HG02642 (cell line): Measurements from ENCODE around the gene ZBTB49.
"Not testable (repeated sequence)": the region's sequence is repeated elsewhere in the genome, so short reads cannot be mapped to it uniquely, and the experiment has no call there.

Experiments used
- ATAC-seq: cut with Tn5 transposase; IDR thresholded peaks from one replicate; pipeline ENCODE4 v1.9.1; 2021; ENCODE audit warnings: mild to moderate bottlenecking; ENCODE audit not compliant: unreplicated experiment, poor library complexity

The ZBTB49 gene, protein sequence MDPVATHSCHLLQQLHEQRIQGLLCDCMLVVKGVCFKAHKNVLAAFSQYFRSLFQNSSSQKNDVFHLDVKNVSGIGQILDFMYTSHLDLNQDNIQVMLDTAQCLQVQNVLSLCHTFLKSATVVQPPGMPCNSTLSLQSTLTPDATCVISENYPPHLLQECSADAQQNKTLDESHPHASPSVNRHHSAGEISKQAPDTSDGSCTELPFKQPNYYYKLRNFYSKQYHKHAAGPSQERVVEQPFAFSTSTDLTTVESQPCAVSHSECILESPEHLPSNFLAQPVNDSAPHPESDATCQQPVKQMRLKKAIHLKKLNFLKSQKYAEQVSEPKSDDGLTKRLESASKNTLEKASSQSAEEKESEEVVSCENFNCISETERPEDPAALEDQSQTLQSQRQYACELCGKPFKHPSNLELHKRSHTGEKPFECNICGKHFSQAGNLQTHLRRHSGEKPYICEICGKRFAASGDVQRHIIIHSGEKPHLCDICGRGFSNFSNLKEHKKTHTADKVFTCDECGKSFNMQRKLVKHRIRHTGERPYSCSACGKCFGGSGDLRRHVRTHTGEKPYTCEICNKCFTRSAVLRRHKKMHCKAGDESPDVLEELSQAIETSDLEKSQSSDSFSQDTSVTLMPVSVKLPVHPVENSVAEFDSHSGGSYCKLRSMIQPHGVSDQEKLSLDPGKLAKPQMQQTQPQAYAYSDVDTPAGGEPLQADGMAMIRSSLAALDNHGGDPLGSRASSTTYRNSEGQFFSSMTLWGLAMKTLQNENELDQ

DNA sequence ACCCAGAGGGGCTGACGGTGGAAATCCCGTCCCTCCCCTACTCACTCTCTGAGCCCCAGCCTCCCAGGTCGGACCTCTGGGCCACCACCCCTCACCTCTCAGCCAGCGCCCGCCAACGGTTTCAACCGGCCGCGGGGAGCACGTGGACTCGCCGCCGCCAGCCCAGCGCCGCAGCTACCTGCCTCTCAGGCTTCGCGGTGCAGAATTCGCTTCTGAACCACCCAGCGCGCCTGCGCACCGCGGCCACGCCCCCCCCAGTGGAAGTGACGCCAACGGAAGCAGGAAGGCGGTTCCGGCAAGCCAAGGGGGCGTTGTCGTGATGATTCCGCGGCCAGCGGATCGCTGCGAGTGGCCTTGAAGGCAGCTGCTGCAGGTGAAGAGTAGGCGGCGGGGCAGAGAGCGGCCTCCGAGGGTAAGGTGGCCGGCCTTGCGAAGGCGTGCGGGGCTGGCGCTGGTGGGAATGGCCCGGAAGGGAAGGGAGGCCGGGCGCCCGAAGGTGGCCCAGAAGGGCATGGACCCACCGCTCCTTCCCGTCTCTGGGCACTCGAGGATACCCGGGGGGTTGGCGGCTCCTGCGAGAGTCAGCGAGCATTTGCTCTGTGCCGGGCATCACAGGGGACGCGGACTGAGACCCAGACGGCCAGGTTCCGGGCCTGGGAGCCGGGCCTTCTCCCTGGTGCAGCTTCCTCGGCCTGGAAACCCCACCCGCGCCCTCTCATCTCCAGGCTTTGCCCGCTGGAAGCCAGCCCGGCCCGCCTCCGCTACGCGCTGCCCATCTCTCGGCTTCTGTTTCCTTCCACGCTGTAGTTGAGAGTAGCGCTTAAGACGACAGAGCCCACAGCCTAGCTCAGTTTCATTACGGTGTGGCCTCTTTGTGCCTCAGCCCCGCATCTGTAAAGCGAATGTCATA, at the start of gene ZBTB49, which contains the start of gene LYAR:
Gene ZBTB49 (plus strand): TSS at position 311 of the 910 bp plus-strand sequence. CDS start 9,695 bp downstream, outside the sequence.
Gene LYAR (minus strand): TSS at position 214 of the 910 bp plus-strand sequence. CDS start 6,412 bp downstream, outside the sequence.
- peak; percentile 91 for ATAC-seq

DNA sequence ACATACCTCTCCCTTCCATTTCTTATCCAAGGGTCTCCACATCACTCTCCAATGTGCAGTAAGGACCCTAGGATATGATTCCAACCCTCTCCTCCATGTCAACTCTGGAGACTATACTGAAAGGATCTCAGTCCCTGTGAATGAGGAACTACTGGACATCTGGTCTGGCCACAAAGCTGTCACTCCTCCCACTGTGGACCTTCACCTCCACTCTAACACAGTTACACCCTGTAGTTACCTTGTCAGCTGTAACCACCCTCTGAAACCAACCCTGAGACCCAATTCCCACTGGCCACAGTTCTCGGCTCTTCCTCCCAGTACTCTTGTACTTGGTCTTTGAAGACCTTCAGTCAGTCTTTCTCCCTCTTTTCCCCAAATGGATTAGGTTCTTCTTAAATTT, 44.9 kb upstream of the ZBTB49 start:
- ATAC-seq, result no peak

DNA sequence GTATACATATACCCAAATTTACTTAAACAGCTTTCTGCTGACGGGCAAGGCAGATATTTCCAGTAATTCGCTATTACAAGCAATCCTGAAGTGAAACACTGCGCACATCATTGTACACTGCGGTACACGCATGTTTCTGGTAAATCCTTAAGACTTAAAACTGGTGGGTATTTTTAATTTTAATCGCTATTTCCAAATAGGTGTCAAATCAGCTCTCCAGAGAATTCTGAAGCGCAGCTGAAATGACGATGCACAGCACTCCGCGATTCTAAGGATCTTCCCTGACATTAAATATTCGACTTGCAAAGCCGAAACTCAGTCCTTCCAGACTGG, 42.4 kb upstream of the ZBTB49 start:
- ATAC-seq, result peak; percentile 12

DNA sequence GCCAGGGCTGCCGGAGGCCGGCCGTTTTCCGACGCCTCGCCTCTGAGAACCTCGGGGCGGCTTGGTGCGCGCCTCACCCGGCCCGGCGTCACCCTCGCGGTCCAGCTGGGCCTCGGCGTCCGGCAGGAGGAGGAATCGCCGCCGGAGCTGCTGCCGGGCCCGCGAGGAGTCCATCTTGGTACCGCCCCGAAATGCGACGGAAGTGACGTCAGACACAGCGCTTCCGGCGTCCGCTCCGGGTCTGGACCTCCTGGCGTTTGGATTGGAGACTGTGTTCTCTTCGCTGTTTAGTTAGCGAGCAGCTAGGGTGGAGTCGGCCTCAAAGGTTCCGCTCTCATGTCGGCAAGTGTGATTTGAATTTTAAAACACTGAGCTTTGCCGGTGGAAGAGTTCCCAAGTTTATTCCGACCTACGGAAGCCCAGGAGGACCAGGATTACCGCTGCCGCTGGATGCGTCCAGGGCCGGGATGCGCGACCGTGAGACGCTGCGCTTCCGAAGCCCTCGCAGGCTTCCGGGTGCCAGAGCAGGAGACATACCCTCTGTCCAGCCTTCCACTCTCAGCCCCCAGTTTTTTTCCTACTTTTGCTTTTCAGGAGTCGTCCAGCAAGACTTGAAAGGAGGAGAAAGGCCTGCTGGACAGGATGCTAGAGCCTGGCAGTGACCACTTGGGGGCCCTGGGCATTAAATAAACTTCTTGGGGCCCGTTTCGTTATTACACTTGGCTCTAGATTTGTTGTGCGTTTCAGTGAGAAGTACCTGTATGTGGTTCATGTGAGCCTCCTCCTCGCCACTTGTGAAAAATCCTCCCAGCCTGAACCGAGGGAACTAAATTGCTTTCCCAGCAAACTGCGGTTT, 41.8 kb upstream of the ZBTB49 start, which contains the start of gene TMEM128:
Gene TMEM128 (minus strand): TSS at position 195 of the 856 bp plus-strand sequence. CDS start 21 bp downstream, at position 174.
- peak; percentile 95 for ATAC-seq

DNA sequence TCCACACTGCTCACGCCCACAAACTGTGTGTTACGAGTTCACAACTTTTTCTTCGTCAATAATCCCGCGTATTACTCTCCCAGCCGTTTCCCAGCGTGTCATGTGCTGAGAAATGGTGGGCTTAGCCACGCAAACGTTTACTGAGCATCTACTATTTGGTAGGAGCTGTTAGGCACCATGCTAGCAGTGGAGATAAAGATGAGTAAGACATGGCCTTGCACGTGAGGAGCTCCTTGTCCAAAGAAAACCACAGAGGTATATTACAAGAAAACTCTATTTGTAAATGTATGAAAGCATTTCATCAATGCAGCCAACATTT, 41.2 kb upstream of the ZBTB49 start:
- no peak for ATAC-seq

DNA sequence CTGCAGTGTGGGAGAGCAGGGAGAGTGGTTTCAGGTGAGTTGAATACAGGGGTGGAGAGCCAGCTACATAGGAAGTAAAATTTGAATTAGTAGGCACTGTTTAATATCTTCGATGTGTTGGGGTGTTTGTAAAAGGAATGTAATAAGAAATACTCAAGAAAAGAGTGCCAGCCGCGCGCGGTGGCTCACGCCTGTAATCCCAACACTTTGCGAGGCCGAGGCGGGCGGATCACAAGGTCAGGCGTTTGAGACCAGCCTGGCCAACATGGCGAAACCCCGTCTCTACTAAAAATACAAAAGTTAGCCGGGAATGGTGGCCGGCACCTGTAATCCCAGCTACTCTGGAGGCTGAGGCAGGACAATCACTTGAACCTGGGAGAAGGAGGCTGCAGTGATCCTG, 40.7 kb upstream of the ZBTB49 start:
- not testable (repeated sequence) for ATAC-seq

DNA sequence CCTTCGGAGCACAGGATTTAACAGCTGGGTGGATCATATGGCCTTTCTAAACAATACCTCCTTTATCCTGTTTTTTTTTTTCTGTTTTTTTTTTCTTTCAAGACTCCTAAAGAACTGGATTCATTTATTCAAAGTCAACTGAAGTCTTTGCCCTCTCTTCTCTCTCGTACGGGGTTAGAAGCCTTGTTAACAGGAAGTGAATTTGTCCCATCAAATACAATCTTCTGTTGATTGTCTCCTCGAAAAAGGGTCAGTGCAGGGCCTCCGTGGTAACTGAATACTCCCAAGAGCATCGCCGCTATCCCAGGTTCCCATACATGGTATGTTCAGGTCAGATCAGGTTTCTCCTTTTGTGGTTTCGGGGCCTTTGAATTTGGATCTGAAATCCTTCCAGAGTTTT, 40.2 kb upstream of the ZBTB49 start:
- no peak for ATAC-seq

DNA sequence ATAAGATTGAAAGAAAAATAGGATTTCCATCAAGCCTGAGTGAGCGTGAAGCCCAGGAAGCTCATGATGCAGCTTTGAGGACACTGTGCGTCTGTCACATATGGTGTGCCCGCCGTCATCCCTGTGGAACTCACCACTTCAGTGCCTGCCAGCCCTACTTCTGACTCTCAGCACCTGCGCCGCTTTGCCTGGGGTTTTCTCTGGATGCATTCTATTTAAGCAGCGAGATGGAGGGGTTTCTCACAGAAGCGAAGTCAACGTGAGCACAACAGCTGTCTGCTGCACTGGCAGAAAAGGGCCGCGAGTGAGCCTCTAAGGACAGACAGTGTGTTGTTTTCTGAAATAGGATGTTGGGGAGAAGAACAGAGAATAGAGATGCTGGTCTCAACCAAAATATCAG, 35.9 kb upstream of the ZBTB49 start:
- no peak for ATAC-seq

DNA sequence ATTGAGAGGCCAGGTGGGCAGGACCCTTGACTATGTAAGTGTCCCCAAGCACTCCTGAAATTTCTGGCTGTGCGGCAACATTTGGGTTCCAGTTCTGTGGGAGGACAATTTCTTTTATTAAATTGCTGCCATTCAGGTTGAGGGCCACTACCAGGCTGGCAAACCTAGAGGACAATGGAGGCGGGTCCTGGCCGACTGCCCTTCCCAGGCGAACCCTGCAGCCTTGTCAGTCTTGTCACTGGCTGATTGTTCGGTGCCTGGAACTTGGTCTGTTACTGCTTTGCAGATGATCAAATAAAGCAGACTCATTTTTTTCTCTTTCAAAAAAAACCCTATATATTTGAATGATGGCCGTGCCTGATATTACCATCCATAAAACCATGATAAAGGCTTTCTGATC, 35.4 kb upstream of the ZBTB49 start:
- no peak for ATAC-seq

DNA sequence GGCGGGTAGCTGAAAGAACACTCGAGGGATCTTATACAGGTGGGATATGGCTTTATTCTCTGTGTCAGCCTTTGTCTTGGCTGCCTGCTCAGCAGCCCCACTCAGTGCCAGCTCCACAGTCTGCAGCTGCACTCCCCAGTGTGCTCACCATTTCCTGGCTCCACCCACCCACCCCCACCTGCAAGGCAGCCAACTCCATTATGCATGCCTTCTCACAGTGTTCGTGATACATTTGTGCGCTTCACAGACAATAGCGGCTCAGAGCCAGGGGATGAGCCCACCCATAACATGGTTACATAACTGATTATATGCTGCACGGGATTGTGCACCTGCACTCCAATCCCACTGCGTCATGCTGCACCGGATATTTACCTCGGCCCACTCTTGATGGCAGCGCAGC, 33.3 kb upstream of the ZBTB49 start:
- ATAC-seq, result no peak

DNA sequence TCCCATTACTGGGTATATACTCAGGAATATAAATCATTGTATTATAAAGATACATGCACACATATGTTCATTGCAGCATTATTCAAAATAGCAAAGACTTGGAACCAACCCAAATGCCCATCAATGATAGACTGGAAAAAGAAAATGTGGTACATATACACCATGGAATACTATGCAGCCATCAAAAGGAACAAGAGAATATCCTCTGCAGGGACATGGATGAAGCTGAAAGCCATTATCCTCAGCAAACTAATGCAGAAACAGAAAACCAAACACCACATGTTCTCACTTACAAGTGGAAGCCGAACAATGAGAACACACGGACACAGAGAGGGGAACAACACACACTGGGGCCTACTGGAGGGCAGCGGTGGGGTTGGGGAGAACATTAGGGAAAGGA, 32.3 kb upstream of the ZBTB49 start:
- not testable (repeated sequence) for ATAC-seq

DNA sequence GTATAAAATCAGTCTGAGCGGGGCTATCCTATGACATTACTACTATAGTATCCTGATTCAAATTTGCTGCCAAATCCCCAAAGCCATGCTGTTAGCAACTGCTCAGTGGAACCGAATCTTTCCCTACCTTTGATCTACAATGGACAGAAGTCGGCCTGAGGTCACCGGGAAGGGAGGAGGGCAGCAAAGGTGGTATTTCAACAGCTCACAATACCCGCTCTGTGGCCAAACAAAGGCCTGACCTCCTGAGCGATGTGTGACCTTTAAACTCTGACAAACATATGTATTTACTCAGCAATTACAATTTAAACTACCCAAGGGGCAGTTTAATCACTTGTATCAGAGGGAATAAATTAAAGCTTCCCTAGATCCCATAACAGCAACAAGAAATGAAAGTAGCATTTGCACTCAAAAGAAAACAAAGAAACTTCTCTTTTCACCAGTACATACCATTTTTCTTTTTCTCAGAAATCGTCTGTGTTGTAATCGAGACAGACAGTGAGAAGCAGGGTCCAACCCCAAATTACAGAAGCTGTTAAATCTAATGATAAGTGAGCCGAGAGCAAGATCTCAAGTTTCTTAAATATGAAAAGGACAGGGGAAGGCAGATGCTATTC, 30.5 kb upstream of the ZBTB49 start:
- ATAC-seq, result no peak

DNA sequence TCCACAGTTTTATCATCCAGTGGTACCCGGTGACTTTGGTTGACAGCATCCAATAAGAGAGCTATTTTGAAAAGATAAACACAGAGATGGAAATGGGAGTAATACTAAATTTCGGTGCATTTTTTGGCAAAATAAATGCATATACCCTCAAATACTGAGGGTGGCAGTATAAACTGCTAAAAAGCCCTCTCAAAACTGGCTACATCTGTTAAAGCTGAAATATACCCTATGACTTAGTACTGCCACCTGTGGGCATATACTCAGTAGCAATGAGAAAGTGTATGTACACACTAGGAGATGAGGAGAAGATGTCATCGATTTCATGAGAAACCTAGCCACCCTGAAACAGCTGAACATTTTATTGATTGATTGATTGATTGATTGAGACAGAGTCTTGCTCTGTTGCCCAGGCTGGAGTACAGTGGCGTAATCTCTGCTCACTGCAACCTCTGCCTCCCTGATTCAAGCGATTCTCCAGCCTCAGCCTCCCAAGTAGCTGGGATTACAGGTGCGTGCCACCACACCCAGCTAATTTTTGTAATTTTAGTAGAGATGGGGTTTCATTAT, 29.8 kb upstream of the ZBTB49 start:
- no peak for ATAC-seq

DNA sequence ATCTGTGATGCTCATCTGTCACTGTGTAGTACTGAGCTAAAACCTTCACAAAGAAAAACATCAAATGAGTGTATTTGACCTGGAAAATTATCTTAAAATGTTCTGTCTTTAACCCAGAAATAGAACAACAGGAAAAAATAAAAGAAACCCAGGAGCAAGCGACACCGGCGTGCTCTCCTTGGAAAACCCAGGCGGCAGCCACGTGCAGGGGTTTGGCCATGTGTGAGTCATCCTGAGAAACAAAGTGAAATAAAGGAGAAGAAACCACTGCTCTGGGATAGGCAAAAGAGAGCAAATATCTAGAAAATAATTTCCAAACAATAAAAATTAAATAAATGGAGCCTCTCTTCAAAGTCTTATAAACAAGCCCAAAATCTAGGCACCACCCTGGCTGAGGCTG, 22.1 kb upstream of the ZBTB49 start:
- no peak for ATAC-seq

DNA sequence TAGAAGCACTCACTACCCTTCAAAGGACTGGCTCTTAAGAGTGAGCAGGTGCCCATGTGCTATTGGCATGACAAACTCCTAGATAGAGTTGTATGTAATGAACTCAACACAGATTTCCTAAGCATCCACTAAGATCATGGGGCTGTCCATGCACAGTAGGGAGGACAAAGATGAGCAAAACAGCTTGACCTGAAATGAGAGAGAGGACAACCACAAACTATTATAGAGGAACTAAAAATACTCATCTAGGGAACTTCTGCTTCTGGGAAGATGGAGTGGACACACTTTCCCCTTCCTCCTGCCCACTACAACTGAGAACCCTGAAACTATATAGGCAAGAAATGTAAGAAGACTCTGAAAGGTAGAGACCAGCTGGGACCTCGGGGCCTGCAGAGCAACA, 21.3 kb upstream of the ZBTB49 start:
- no peak for ATAC-seq

DNA sequence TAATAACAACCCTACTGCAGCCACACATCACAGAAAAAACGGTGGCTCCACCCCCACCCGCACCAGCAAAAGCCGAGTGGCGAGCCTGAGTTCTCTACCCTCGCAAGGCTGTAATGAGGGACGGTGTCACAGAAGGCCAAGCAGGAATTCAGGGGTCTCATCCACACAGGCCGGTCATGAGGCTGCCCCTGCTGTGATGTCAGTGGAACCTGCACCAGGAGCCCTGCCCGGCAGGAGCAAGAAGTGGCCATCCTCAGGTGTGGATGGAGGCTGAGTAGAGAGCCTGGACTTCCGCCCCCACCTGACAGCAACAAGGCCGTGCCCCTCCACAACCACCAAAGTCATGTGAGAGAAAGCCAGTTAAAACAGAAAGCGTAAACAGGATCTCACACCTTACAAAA, 20.7 kb upstream of the ZBTB49 start:
- no peak for ATAC-seq

DNA sequence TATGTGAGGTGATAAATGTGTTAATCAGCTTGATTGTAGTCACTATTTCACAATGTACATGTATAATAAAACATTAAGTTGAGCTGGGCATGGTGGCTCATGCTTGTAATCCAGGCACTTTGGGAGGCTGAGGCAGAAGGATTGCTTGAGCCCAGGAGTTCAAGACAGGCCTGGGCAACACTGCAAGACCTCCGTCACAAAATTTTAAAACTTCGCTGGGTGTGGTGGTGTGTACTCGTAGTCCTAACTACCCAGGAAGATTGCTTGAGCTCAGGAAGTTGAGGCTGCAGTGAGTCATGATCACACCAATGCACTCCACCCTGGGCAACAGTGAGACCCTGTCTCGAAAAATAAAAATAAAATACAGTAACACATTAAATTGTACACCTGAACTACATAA, 20.2 kb upstream of the ZBTB49 start:
- no peak for ATAC-seq

DNA sequence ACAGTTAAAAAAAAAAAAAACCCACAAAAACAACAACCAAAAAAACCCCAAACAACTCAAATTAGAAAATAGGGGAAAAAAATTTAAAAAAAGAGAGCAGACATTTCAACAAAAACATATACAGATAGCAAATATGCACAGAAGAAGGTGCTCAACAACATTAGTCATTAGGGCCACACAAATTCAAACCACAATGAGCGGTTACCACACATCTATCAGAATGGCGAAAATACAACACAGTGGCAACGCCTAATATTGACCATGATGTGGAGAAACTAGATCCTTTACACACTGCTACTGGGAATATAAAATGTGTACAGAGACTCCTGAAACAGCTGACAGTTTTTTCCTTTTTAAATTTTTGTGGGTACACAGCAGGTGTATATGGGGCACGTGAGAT, 19.5 kb upstream of the ZBTB49 start:
- no peak for ATAC-seq

DNA sequence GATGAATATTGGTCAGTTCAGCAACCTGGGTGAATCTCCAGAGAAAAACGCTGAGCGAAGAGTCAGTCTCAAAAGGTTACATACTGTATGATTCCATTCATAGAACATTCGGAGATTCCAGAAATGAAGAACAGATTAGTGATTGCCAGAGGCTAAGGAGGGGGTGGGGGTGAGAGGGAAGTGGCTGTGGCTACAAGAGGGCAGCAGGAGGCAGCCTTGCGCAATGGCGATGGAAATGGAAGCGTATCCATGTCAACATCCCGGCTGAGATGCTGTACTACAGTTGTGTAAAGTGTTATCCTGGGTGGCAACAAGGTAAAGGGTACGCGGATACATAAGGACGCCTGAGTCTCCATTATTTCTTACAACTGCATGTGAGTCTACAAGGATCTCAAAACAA, 18.1 kb upstream of the ZBTB49 start:
- no peak for ATAC-seq
